Astrocyte of the spinal cord (primary cell): ENCODE data around the gene C11orf42.

Source experiments
- DNase-seq: peaks from one replicate; pipeline ENCODE4 v3.0.0; 2011; ENCODE audit warnings: low read depth, low spot score
- H3K4me3 ChIP-seq: 2 replicates; pipeline ENCODE4 v1.5.1; 2011; ENCODE audit warnings: low read depth, mild to moderate bottlenecking, low read length, moderate library complexity
- CTCF ChIP-seq: IDR thresholded peaks from 2 replicates; pipeline ENCODE4 v1.5.1; 2012; ENCODE audit warnings: low read depth, mild to moderate bottlenecking, low read length, inconsistent platforms
- in situ Hi-C: cut with HindIII; loops from 2 replicates; pipeline ENCODE4 v1.10.0; 2017; ENCODE audit warnings: low sequenced_read_pairs

The C11orf42 gene

GRCh38 chr11:6196396-6196795, 9.0 kb upstream of the C11orf42 start:
- no peak for TF ChIP-seq CTCF
- no peak overlapping the region for H3K4me3 ChIP-seq
- DNase-seq, result no peak
- in situ Hi-C loops, result no loop called here

- TF ChIP-seq CTCF, result no peak
- in situ Hi-C loops, result no loop called here
- no peak overlapping the region for H3K4me3 ChIP-seq
- peak; percentile 42 for DNase-seq
These were observed 7.7 kb upstream of the C11orf42 start for GRCh38 chr11:6197466-6198200.

GRCh38 chr11:6199174-6199810, 6.1 kb upstream of the C11orf42 start, which contains the start of gene OR52W1:
OR52W1 (plus strand) TSS chr11:6199224; CDS start chr11:6199224, 0 bp downstream.
- in situ Hi-C loops, result no loop called here
- no peak within 1 kb of the TSS for H3K4me3 ChIP-seq
- DNase-seq, result no peak
- TF ChIP-seq CTCF, result no peak

- in situ Hi-C loops, result no loop called here
- no peak for TF ChIP-seq CTCF
- no peak overlapping the region for H3K4me3 ChIP-seq
- DNase-seq, result no peak
These were observed 4.4 kb upstream of the C11orf42 start for GRCh38 chr11:6200975-6201374.

- in situ Hi-C loops, result no loop called here
- H3K4me3 ChIP-seq, result no peak overlapping the region
- TF ChIP-seq CTCF, result no peak
- DNase-seq, result no peak
These were observed 3.9 kb upstream of the C11orf42 start for GRCh38 chr11:6201481-6201880.

- no peak overlapping the region for H3K4me3 ChIP-seq
- TF ChIP-seq CTCF, result no peak
- DNase-seq, result no peak
- in situ Hi-C loops, result no loop called here
These were observed 3.3 kb upstream of the C11orf42 start for GRCh38 chr11:6202041-6202440.
